GM21381 (cell line): ENCODE data around the gene CFAP100.

Experiments
- ATAC-seq: cut with Tn5 transposase; IDR thresholded peaks from one replicate; pipeline ENCODE4 v1.9.1; 2021; ENCODE audit warnings: mild to moderate bottlenecking, moderate library complexity; ENCODE audit not compliant: unreplicated experiment

The CFAP100 gene

DNA sequence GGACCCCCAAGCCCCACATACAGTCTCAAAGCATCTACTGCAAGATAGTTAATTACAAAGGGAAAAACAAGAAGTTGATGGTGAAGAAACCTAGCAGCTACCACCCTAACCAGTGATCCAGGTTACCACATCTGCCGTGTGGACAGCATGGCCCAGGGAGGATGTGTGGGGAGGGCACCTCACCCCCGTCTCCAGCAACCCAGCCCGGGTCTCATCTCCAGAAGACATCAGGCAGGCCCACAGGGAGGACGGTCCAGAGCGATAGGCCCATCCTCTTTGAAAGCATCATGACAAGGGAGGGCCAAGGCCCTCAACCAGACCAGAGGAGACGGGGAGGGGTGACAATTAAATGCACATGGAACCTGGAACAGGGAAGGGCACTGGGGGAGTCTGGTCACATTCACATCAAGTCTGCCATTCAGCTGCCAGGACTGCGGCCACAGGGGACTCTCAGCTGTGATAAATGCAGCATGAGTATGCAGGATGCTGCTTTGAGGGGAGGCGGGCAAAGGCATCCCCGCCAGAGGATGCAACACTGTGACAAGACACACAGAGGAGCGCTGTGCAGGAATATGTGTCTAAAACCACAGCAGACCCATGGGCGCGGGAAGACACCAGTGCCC lies 62.2 kb downstream of the CFAP100 start:
- ATAC-seq: no peak

DNA sequence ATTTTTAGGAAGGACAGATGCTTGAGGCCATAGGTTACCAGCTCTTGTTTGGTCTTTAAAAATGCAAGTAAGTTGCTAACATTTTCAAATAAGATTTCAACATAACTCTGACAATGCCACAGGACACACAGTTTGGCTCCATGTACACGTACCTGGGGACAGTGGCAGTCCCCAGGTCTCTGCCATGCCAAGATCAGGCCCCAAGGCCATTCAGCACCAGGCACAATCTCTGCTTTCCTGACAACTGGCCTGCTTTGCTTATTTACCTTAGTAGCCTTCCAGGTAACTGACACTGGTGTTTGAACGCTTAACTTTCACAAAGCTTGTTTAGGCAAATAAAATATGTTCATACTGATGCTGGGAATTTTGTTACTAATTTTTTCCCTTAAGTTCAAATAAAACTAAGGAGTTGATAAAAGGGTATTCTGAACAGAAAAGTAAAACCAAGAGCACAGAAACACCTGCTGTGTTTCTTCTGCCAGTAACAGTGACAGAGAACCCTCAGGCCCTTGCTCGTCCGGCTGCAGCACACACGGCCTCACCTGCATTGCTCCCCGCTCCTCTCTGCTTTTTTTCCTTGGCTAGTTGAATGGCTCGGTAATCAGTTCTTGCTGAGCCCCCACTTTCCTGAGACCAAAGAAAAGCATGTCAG lies 64.5 kb downstream of the CFAP100 start:
- no peak for ATAC-seq

DNA sequence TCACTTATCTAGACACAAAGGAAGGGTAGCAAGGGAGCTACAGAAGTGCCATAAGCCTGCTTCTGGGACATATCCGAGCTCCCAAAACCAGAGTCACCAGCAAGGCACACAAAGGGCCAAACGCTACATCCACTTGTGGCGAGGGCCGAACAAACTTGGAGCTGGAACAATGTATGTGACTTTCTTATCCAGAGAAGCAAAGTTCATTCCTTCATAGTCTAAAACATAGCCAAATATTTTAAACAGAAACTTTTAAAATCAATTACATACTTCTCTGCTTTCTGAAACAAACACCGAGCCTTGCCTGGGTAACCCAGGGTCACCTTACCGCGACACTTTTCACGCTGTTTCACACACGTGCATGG lies 65.0 kb downstream of the CFAP100 start:
- no peak for ATAC-seq

DNA sequence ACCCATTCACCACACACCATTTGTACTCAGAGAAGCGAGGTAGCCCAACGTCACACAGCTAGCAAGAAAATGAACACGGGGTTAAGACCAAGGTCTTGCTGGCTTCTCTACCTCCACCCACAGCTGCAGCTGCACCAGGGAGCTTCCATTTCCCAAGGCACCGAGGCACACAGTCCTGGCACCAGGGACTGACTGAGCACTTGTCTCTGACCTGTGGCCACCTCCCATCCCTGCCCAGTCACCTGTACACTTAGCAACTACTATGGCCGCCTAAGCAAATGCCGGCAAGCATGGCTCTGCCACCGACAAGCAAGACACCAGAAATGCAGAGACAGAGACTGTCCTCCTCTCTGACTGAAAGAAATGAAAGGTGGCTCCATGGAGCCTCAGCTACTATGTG lies 65.7 kb downstream of the CFAP100 start:
- no peak for ATAC-seq

DNA sequence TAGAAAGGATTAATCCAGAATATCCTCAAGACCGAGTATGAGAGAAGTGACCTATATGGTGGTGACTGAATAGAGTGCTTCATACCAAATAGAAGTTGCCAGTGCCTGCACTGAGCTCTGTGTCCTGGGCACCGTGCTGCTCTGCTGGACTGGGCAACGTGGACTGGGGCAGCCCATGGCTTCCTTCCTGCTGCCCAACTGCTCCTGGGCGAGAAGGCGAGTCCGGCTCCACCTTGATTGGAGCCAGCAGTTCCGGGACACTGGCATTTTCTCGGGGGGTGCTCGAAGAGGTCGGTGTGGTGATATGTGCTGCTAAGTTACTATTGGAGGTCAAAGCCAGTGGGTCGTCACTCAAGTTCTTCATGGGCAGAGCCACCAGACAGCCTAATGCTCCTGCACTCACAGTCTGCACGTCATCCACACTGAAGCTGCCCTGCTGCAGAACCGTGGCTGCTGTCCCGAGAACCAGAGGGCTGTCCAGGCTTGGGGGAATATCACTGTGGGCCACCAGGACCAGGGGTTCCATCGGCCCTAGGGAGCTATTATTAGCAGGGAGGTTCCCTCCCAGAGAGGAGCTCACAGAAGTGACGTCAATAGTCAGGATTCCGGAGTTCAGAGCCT lies 66.9 kb downstream of the CFAP100 start:
- ATAC-seq: no peak

DNA sequence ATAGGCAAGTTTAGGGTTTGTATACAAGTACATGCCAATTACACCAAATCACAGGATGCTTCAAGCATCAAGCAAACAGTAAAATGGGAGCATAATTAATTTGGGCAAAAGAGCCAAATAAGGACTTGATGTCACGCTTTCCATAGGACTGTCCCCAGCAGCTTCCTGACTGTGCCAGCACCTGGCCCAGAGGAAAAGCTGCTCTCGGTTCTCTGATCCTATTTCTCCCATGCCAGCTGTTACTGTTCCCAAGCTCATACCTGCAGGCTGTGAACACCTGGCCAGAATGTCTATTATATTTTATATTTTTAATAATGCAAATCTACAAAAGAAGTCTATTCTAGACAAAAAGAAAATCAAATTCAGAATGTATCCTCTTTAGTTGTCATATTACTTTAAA lies 68.8 kb downstream of the CFAP100 start:
- ATAC-seq: no peak

DNA sequence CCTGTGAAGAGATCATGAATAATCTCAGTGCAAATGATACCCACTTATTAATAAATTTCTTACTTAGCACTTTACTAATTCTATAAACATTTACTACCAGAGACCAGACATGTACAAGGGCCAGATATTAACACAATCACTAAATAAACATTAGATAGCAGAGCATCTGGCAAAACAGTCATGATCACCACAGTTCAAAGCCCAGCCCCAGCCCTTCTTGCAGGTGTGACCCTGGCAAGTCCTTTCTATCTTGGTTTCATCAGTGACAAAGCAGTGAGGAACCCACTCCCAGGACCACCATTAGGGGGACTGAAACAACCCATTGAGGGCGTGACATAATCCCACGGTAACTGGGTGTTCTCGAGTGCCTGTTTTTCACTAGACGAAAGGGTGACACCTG lies 69.4 kb downstream of the CFAP100 start:
- no peak for ATAC-seq

DNA sequence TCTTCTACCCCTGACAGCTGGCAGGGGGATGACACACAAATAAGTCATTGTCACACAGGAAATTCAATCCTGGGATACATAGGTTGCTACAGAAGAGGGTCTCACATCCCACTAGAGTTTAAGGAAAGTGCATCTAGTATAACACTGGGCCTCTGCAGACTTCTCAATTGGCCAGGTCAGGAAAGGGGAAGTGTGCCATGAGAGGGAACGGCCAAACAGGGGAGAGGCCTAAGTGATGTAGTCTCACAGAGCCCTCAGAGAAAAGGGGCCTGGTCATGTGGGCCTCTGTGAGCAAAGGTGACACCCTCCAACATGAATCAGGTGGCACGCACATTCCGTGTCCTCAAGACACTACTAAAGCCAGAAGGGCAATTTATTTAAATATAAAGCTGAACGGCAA lies 69.8 kb downstream of the CFAP100 start:
- no peak for ATAC-seq

DNA sequence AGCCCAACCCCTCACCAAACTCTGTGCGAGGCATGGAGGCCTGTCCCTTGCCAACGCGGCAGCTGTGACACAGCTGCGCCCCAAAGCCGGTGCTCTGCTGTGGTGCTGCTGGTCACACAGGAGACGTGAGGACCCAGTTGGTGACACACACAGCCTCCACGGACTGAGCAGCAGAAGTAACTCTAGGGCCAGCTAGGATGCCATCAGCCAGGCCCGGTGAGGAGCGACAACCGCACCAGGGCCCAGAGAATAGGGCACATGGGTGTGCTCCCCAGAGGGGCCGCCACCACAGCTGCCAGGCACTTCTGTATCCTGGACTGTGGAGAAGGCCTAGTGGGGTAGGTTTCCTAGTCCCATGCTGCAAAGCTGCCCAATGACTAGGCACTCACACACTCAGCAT lies 70.3 kb downstream of the CFAP100 start:
- ATAC-seq: no peak

DNA sequence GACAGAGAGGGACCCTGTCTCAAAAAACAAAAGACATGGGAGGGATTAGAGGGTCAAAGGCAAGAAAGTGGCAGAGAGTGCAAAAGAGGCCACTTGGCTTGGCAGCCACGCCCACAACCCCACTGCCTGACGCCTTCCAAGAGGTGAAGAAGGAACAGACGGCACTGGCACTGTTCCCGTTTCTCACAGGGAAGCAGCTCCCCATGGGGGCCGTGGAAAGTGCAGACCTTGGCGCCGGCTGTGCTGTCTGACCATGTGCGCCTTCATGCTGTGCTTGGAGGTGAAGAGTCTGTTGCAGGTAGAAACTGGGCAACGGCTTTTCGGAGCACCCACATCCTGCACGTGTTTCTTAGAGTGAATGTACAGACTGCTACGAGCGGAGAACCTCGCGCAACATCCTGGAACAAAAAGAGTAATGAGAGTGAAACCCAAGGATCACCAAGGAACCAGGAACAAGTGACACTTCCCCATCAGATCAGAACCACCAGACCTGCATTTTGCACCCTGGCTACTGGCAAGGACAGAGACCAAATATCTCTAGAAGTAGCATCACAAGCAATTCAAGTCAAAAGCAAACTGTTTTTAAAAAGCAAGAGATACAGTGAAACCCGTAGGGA lies 71.3 kb downstream of the CFAP100 start:
- ATAC-seq: no peak

DNA sequence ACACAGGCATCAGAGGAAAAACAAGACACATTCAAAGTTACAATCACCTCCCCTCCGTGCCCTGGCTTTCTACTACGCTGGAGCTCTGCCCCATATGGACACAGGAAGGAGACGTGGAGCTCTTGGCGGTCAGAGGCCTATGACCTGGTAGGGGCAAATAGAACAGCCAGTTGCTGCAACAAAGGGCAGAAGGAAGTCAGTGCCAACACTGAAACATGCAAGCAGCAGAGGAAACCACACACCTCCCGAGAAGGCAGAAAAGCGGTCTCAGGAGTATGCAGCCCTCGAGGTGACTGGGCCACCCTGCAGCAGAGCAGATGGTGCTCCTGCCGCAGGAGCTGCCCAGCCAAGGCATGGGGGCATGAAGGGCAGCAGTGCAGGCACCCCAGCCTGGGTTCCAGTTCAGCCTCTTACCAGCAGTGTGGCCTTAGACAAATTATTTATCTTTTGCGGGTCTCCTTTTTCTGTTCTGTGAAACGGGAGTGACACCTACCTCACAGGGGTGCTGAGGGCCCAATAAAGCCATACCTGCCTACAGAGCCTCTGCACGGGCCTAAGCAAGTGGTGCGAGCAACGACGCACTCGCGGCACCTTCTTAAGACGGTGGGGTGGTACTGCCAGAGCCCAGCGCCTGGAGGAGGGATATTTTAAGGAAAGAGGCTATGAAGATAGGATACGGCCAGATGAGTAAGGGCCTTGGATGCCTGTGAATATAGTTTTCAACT lies 72.3 kb downstream of the CFAP100 start:
- no peak for ATAC-seq

DNA sequence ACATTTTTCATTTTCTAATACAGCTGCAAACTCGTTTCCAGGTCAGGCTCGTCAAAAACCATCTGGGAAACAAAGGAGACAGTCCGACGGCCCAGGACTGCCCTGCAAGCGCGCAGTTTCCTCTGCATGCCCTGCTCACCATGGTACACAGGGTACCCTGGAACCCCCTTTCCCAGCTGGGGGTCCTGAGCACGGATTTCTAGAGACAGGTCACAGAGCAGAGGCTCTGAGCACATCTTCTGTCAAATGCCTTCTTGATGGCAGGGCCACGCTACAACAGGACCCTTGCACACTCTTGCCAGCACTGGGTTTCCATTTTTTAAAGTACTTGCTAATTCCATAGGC lies 72.9 kb downstream of the CFAP100 start:
- no peak for ATAC-seq

DNA sequence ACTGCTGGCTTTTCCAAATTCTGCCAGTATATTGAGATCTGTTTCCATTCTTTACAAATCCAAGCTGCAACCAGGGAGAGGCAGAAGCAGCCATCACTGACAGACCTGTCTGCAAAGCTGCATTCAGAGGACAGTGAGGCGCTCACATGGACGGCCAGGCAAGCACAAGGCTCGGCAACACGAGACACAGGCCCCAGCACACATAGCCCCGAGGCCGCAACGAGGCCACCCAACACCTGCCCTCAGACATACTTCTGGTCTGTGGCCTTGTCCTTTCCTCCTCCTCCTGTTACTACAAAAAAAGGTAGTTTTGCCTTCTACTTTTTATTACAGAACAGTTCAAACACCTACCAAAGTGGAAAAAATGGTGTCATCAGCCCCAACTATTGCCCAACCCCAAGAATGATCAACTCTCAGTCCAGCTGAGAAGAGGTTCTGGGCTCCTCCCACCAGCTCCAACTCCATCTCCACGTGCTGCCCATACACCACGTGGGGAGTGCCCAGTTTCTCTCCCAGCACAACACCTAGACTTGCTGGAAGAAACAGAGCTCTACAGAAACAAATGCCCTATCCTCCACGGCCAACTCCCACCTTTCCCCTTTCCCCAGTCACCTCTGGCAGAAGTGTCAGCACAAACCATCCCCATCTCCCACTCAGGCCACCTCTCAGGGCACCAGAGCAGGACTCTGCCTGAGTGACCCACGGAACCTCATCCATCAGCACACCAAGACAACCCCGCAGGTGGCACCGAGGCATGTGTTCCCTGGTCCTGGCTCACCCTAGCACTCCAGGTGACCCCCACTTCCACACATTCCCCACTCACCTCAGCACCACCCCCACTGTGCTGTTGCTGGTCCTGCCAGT lies 73.6 kb downstream of the CFAP100 start:
- no peak for ATAC-seq

DNA sequence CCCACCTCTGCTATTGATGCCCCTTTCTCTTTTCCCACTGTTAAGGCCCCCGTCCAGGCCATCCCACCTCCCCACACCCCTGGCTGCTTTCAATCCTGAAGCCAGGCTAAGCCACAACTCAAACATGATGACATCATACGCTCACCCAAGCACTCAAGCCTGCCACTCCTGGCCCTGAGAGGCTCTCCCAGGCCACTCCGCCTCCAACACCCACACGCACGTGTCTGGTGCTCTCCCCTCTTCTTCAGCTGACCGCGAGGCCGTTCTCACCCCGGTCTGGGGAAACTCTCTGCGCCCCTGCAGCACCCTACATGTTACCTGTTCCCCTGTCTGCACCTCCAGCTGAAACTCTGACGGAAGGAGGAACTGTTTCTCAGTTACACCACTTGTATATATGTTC lies 74.8 kb downstream of the CFAP100 start:
- no peak for ATAC-seq

DNA sequence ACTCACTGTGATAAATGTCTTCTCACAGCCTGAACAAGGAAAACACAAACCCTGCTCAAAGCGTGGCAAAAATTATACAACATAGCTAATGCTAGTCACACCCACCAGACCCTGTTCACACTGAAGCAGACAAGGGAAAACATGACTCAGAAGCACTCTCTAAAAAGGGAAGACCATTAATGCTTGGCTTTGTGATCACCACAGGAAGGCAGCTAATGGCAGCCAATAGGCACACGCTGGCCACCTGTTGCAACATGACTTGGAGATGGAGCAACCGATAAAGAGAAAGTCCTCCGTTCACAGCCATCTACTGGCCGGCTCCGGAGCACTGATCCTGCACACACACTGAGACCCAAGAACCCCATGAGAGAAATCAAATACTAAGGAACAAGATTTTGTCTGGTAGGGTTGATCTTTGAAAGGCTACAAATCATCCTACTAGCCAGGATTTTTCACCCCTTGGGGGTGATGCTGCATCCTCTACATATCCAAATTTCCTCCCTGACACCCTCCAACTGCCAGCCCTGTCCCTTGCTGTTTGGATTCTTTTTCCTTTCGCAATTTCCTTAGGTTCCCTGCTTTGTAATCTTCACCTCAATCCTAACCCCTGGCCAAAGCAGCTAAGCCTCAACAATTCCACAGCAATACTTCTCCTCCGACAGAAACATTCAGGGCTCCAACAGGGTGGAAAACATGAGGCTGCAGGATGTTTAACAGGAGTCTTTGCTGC lies 77.7 kb downstream of the CFAP100 start:
- ATAC-seq: no peak

DNA sequence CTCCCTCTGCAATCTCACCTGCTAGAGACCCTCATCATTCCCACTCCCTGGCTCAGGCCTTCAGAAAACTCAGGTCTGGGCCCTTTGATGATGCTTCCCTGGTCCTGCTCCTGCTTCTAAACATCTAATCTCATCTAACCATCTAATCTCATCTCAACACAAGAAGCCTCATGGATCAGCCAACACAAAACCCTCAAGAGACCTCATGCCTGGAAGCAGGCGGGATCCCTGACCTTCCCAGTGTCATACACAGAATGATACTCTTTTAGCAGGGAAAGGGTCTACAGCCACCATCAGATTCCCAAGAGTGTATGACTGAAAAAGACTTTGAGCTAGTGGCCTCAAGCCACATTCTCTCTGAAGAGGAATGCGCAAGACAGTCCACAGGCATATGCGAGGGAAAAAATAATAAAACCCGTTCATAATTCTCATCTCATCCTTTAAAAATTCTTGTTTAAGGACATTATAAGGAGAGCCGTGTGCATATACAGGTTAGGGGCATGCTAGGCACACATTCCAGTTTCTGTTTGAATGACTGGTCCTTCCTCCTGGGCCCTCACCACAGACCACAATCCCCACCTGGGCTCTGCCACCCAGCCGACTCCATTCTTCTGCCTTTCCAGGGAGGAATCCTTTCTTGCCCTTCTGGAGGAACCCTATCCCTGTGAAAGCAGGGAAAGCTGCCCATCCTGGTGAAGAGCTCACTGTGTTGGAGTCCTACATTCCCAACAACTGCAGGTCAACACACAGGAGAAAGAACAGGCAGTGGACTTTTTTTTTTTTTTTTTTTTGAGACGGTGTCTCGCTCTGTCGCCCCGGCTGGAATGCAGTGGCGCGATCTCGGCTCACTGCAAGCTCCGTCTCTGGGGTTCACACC lies 78.8 kb downstream of the CFAP100 start:
- ATAC-seq: no peak

DNA sequence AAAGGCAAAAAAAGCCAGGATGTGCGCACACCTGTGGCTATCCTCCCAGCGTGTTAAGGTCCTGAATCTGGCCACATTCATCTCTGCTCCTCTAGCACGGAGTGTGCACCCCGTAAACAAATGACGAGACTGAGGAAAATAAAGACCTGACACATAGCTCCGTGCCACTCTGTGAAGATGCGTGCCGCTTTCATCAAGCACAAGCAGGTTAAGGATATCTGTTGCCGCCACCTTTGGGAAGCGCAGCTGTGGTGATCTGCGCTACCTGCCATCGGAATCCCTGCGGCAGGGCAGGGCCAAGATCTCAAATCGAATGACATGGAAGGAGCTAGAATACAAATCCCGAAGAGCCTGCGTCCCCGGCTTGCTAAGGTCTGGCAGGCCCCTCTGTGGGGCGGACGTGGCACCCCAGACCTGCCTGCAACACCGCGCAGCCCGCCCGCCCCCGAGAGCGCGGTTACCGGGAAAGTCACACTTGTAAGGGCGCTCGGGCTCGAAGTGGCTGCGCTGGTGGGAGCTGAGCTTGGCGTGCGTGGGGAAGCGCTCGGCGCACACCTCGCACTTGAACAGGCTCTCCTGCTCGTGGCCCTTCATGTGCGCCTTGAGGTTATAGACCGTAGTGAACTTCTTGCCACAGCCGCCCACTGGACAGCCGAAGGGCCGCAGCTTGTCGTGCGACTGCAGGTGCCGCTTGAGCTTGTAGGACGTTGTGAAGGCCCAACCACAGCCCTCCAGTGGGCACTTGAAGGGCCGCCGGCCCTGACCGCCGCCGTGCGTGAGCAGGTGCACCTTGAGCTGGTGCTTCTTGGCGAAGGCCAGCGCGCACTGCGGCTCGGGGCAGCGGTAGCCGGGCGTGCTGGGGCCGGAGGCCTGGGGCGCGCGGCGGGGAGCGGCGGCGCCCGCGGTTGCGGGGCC lies 80.0 kb downstream of the CFAP100 start:
- ATAC-seq: peak; percentile 11
